Vagina (tissue), 2 donors: Measurements from ENCODE around the gene PPM1E.

ENCODE experiments used
- POLR2AphosphoS5 ChIP-seq, 2 donors: sonication (generic); formaldehyde crosslinking; IDR thresholded peaks; one replicate each; pipeline ENCODE4 v1.9.0; 2017; ENCODE audit warnings: antibody characterized with exemption in 2 of 2, mild to moderate bottlenecking in 2 of 2, low read depth in 1 of 2; ENCODE audit not compliant: insufficient read depth in 1 of 2
- TF ChIP-seq, protein P1 (sequence below), 3 experiments: fragments of 450-650 bp in 2 of 3; fragments of 200-600 bp in 1 of 3; sonication (generic) in 1 of 3; IDR thresholded peaks; one replicate each; pipeline ENCODE4 v1.5.1; 2017 to 2019; ENCODE audit warnings: antibody characterized with exemption in 3 of 3, mild to moderate bottlenecking in 2 of 3, moderate library complexity in 2 of 3

DNA sequence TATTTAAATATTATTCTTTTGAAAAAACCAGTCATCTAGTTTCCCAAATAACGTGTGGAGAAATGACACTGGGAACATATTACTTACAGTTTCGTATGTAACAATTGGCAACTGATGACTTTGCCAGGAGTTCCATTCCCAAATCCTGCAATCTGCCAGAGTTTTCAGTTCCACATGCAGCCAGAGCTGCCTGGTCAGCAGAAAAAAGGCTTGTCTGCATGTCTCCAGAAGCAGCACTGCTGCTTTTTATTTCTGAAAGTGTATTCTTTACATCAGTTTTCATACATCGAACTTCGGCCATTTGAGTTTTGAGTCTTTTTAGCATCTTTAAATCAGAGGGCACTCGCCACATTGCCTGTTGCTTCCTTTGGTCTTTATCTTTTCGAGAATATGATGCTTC, 272.7 kb downstream of the PPM1E start:
- TF ChIP-seq, protein P1, sequence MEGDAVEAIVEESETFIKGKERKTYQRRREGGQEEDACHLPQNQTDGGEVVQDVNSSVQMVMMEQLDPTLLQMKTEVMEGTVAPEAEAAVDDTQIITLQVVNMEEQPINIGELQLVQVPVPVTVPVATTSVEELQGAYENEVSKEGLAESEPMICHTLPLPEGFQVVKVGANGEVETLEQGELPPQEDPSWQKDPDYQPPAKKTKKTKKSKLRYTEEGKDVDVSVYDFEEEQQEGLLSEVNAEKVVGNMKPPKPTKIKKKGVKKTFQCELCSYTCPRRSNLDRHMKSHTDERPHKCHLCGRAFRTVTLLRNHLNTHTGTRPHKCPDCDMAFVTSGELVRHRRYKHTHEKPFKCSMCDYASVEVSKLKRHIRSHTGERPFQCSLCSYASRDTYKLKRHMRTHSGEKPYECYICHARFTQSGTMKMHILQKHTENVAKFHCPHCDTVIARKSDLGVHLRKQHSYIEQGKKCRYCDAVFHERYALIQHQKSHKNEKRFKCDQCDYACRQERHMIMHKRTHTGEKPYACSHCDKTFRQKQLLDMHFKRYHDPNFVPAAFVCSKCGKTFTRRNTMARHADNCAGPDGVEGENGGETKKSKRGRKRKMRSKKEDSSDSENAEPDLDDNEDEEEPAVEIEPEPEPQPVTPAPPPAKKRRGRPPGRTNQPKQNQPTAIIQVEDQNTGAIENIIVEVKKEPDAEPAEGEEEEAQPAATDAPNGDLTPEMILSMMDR (IDR thresholded peaks at IDR 0.05): no peak
- TF ChIP-seq POLR2AphosphoS5 (IDR thresholded peaks at IDR 0.05; ENCODE audit: insufficient read depth in 1 of 2, low read depth in 1 of 2): no peak
